ENCODE data around the gene PLCE1.

The PLCE1 gene

GRCh38 chr10:93994438-93994801, 689 bp downstream of the PLCE1 start:
- no peak for TF ChIP-seq ZFX (IDR thresholded peaks at IDR 0.05)
- TF ChIP-seq, protein P1, sequence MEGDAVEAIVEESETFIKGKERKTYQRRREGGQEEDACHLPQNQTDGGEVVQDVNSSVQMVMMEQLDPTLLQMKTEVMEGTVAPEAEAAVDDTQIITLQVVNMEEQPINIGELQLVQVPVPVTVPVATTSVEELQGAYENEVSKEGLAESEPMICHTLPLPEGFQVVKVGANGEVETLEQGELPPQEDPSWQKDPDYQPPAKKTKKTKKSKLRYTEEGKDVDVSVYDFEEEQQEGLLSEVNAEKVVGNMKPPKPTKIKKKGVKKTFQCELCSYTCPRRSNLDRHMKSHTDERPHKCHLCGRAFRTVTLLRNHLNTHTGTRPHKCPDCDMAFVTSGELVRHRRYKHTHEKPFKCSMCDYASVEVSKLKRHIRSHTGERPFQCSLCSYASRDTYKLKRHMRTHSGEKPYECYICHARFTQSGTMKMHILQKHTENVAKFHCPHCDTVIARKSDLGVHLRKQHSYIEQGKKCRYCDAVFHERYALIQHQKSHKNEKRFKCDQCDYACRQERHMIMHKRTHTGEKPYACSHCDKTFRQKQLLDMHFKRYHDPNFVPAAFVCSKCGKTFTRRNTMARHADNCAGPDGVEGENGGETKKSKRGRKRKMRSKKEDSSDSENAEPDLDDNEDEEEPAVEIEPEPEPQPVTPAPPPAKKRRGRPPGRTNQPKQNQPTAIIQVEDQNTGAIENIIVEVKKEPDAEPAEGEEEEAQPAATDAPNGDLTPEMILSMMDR (conservative IDR thresholded peaks at IDR 0.05): no peak
- H3K27ac ChIP-seq: no peak overlapping the region

DNA sequence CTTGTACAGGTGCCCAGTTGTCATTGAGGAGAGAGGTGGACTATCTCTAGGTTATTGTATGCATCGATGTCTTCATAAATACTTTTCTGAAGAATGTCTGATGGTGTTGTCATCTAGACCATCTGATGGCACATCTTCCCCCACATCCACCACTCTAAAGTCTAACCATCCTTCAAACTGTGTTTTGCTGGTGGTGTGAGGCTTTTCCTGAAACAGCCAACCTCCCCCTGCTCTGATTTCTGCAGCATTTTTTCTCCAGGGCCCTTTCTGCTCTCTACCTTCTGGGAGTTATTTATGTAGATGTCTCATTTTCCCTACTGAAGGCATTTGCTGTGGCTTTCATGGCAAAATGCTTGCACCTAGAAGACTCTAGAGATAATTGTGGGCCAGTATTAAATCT, 1.5 kb downstream of the PLCE1 start:
- TF ChIP-seq ZFX (IDR thresholded peaks at IDR 0.05): no peak
- TF ChIP-seq, protein P1 (conservative IDR thresholded peaks at IDR 0.05): no peak
- H3K27ac ChIP-seq: no peak overlapping the region

GRCh38 chr10:93995598-93996271, 2.0 kb downstream of the PLCE1 start:
- H3K27ac ChIP-seq: no peak overlapping the region
- no peak for TF ChIP-seq ZFX (IDR thresholded peaks at IDR 0.05)
- TF ChIP-seq, protein P1 (conservative IDR thresholded peaks at IDR 0.05): no peak

GRCh38 chr10:93996551-93996950, 2.8 kb downstream of the PLCE1 start:
- no peak overlapping the region for H3K27ac ChIP-seq
- no peak for TF ChIP-seq ZFX (IDR thresholded peaks at IDR 0.05)
- TF ChIP-seq, protein P1 (conservative IDR thresholded peaks at IDR 0.05): no peak

- TF ChIP-seq, protein P1 (conservative IDR thresholded peaks at IDR 0.05): no peak
- no peak for TF ChIP-seq ZFX (IDR thresholded peaks at IDR 0.05)
- H3K27ac ChIP-seq: no peak overlapping the region
Measured at GRCh38 chr10:93997546-93997945, 3.8 kb downstream of the PLCE1 start.

- TF ChIP-seq, protein P1 (conservative IDR thresholded peaks at IDR 0.05): no peak
- no peak for TF ChIP-seq ZFX (IDR thresholded peaks at IDR 0.05)
- H3K27ac ChIP-seq: no peak overlapping the region
Measured at GRCh38 chr10:93999401-93999851, 5.7 kb downstream of the PLCE1 start.

DNA sequence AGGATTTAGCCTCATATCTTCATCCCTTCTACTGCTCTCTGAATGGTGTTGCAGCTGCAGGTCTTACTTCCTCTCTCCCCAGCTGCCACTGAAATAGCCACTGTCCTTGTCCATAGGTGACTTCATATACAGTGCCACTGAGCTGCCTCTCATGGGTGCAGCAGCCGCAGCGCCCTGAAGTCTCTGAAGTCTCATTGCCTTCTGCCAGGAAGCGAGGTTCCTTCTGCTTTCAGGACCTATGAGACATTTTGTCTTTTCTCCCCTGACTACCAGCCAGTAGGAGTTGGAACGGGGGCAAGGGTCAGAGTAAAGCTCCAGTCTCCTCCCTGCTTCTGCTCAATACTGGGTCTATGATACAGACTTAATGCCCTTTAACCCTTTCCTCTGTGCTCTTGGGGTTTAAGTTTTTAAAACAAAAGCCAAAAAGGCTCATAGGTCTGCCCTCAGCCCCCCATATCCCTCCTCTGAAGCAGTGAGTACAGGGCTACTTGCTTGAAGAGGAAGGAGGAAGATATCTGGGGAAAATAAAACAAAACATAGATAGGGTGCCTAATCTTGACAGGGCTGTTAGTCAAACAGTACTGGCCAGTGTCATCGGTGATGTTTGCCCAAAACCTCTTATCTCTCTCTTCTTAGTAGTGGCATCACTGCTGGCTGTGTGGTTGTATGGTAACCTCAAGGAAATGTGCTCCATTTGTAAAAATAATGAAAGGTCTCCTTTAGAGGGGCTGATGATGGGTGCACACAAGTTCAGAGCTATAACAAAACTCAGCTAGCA, 7.1 kb downstream of the PLCE1 start:
- TF ChIP-seq, protein P1 (conservative IDR thresholded peaks at IDR 0.05): no peak
- no peak for TF ChIP-seq ZFX (IDR thresholded peaks at IDR 0.05)
- H3K27ac ChIP-seq: no peak overlapping the region

Measured in C4-2B (cell line).